H1 (cell line): ENCODE measurements around the gene ADAM22.

Source experiments
- GTF2F1 ChIP-seq: IDR thresholded peaks from 2 replicates; pipeline ENCODE4 v1.6.1; 2012; ENCODE audit warnings: low read depth, low read length, improper control_type of control experiment, borderline replicate concordance
- POLR2AphosphoS5 ChIP-seq: IDR thresholded peaks from 2 replicates; pipeline ENCODE4 v1.6.1; 2011; ENCODE audit warnings: low read depth, low read length
- RAD21 ChIP-seq, 2 experiments: IDR thresholded peaks in 1 of 2; conservative IDR thresholded peaks in 1 of 2; 2 replicates each; pipeline ENCODE4 v1.6.1; 2011; ENCODE audit warnings: low read depth in 2 of 2, low read length in 2 of 2, improper control_type of control experiment in 1 of 2, inconsistent platforms in 1 of 2, mild to moderate bottlenecking in 1 of 2, moderate library complexity in 1 of 2
- RXRA ChIP-seq: IDR thresholded peaks from 2 replicates; pipeline ENCODE4 v1.6.1; 2011; ENCODE audit warnings: low read depth, mild to moderate bottlenecking, low read length, moderate library complexity; ENCODE audit not compliant: insufficient read depth
- TAF1 ChIP-seq: IDR thresholded peaks from 2 replicates; pipeline ENCODE4 v1.6.1; 2011; ENCODE audit warnings: mild to moderate bottlenecking, low read depth, low read length
- TF ChIP-seq, protein P1 (sequence below), 3 experiments: IDR thresholded peaks; 1 replicate in 2 of 3; 2 replicates in 1 of 3; pipeline versions ENCODE4 v1.5.1 to v1.6.1; 2011; ENCODE audit warnings: low read length in 3 of 3, mild to moderate bottlenecking in 3 of 3, inconsistent platforms in 2 of 3, low read depth in 1 of 3, moderate library complexity in 1 of 3; ENCODE audit not compliant: insufficient read depth in 1 of 3; ENCODE audit errors: control extremely low read depth in 1 of 3
- TF ChIP-seq, protein P2 (sequence below): IDR thresholded peaks from 2 replicates; pipeline ENCODE4 v1.6.1; 2012; ENCODE audit warnings: inconsistent platforms

DNA sequence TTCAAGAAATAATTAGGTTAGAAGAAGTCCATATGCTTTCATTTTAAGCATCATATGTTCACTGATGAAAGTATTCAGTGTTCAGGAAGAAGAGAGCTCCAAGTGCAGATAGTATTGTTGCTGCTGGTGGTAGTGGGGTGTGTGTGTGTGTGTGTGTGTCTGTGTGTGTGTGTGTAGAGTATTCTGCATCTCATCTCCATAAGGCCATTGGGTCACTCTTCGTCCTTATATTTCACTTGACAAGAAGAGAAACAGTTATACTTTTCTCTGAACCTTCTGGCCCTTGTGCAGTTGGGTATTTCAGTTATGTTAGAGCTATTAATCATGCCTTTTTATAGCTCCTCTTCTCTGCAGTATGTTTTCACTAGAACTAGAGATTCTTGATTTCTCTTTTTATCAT is 26.2 kb downstream of the ADAM22 start:
- TF ChIP-seq, protein P1, sequence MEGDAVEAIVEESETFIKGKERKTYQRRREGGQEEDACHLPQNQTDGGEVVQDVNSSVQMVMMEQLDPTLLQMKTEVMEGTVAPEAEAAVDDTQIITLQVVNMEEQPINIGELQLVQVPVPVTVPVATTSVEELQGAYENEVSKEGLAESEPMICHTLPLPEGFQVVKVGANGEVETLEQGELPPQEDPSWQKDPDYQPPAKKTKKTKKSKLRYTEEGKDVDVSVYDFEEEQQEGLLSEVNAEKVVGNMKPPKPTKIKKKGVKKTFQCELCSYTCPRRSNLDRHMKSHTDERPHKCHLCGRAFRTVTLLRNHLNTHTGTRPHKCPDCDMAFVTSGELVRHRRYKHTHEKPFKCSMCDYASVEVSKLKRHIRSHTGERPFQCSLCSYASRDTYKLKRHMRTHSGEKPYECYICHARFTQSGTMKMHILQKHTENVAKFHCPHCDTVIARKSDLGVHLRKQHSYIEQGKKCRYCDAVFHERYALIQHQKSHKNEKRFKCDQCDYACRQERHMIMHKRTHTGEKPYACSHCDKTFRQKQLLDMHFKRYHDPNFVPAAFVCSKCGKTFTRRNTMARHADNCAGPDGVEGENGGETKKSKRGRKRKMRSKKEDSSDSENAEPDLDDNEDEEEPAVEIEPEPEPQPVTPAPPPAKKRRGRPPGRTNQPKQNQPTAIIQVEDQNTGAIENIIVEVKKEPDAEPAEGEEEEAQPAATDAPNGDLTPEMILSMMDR (IDR thresholded peaks at IDR 0.05; ENCODE audit: control extremely low read depth in 1 of 3, insufficient read depth in 1 of 3, low read depth in 1 of 3, low read length in 3 of 3): no peak
- TF ChIP-seq POLR2AphosphoS5 (no peak), RAD21 (IDR thresholded peaks at IDR 0.05 in 1 of 2, conservative IDR thresholded peaks at IDR 0.05 in 1 of 2; ENCODE audit: low read depth in 2 of 2, low read length in 2 of 2) (no peak), RXRA (no peak), TAF1 (no peak), GTF2F1 (no peak)
- TF ChIP-seq, protein P2, sequence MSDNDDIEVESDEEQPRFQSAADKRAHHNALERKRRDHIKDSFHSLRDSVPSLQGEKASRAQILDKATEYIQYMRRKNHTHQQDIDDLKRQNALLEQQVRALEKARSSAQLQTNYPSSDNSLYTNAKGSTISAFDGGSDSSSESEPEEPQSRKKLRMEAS: no peak
